B cell (primary cell): ENCODE results near the gene PTGFRN.

Source experiments
- CTCF ChIP-seq: fragments of 200-600 bp; IDR thresholded peaks from one replicate; pipeline ENCODE4 v1.8.0; 2022; ENCODE audit warnings: antibody characterized with exemption, mild to moderate bottlenecking
- EZH2 ChIP-seq: IDR thresholded peaks from 2 replicates; pipeline ENCODE4 v1.6.1; 2012; ENCODE audit warnings: borderline replicate concordance, low read depth, mild to moderate bottlenecking, moderate library complexity, low read length; ENCODE audit not compliant: insufficient read depth, poor library complexity, severe bottlenecking

DNA sequence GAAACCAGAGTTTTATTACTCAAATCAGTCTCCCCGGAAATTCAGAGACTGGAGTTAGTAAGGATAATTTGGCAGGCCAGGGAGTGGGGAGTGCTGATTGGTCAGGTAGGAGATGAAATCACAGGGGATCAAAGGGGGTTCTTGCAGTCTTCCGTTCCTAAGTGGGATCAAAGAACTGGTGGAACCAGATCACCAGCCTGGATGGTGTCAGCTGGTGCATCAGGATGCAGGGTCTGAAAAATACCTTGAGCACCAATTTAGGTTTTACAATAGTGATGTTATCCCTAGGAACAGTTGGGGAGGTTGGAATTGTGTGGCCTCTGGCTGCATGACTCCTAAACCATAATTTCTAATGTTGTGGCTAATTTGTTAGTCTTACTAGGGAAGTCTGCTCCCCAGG lies 90.4 kb downstream of the PTGFRN start:
- TF ChIP-seq CTCF (no peak), EZH2 (no peak)
